ENCODE data around the gene INAVA.
"Not testable (repeated sequence)": the region's sequence is repeated elsewhere in the genome, so short reads cannot be mapped to it uniquely, and the experiment has no call there.

Gene INAVA

GRCh38 chr1:200899954-200900867 lies 5.5 kb downstream of the INAVA start:
- DNase-seq: no peak

DNA sequence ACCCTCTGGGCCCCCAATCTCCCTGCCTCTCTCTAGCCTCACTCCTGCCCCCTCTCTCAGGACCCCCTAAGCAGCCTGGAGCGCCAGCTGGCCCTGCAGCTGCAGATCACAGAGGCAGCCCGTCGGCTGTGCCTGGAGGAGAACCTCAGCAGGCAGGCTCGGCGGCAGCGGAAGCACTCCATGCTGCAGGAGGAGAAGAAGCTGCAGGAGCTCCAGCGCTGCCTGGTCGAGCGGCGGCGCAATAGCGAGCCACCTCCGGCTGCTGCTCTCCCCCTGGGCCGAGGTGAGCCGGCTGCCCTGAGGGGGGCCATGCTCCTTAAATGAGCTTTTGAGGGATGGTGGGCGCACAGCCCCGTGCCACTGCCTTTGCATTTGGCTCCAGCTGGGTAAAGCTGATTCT lies 6.2 kb downstream of the INAVA start:
- DNase-seq: no peak

DNA sequence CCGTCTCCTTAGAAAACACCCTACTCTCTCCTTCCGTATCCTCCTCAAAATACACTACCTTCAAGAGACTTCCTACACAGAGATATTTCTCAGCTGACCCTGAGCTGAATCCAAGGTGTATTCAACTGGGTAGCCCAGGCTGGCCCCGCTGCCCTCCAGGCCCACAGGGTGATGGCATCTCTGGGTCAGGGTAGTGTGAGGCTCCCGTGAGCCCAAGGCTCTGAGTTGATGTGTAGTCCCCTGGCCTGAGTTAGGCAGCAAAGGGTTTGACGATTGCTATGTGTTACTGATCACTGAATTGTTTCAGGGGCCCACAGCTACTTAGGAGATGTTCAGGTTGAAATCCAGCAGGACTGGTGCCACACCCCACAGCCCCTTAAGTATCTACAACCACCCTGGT lies 6.7 kb downstream of the INAVA start:
- DNase-seq: no peak

- DNase-seq: no peak
Measured at GRCh38 chr1:200901796-200902444, 7.2 kb downstream of the INAVA start.

- no peak for DNase-seq
Measured at GRCh38 chr1:200903793-200904192, 9.1 kb downstream of the INAVA start.

- no peak for DNase-seq
Measured at GRCh38 chr1:200904772-200905171, 10.1 kb downstream of the INAVA start.

- DNase-seq: no peak
Measured at GRCh38 chr1:200905411-200906052, 10.8 kb downstream of the INAVA start.

DNA sequence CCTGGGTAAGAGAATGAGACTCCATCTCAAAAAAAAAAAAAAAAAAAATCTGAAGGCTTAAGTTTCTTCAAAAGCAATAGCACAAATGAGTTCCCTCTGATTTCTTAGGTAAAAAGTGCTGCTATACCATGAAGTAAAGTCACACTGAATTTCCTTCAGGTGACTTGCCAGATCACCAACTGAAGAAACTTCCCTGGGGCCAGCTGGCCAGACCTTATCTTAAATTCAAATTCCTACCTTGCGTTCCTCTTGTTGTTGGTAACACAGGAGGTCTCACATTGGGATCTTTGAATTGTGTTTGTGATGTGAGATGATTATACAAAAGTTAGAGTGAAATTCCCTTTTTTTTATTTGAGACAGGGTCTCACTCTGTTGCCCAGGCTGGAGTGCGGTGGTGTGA lies 11.8 kb downstream of the INAVA start:
- no peak for DNase-seq

DNA sequence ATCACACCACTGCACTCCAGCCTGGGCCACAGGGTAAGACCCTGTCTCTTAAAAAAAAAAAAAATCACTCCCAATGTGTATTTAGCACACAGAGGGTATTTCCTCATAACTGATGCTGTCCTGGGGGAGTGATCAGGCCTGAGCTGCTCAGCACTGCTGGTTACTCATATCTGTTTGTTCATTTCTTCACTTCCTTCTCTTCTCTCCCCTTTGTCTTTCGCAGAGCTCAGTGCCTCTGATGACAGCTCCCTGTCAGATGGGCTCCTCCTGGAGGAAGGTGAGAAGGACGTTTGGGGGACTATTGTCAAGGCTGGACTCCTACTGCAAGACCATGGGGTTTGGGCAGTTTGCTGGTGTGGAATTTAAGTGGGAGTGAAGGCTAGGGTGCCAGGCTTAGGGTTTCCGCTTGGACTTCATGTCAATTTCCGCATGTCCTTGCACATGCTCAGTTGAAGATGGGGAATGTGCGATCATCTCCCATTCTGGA lies 13.0 kb downstream of the INAVA start:
- DNase-seq: no peak

- no peak for DNase-seq
Measured at GRCh38 chr1:200908191-200908868, 13.6 kb downstream of the INAVA start.

DNA sequence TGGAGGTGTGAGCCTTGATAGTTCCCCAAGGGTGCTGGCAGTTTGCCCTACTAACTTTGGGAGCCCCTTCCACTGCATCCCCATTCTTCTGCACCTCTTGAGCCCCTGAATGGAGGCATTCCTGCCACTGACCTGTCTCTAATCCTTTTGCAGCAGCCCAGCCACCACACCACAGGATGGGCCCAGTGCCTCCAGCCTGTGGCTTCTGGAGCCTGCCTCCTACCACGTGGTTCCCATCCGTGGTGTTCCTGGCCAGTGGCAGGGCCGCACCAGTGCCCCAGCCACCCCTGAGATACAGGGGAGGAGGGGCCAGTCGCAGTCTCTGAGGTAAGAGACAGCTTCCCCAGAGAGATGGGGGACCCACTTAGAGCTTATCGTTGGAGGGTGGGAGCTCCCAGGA lies 14.4 kb downstream of the INAVA start:
- no peak for DNase-seq

- no peak for DNase-seq
Measured at GRCh38 chr1:200909757-200910239, 15.1 kb downstream of the INAVA start.

- DNase-seq: no peak
Measured at GRCh38 chr1:200911361-200911760, 16.7 kb downstream of the INAVA start.

DNA sequence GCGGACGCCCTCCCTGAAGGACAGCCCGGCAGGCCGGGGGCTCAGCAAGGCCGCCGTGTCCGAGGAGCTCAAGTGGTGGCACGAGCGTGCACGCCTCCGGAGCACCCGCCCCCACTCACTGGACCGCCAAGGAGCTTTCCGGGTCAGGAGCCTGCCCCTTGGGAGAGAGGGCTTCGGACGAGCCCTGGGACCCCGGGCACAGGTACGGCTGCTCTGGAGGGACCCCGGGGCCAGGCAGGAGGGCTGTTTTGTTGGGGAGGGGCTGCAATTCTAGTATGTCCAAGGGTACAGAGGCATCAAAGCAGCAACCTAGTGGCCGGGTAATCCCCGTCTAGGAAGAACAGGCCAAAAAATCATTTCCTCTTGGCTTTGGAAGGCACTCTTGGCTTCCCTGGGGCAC lies 17.2 kb downstream of the INAVA start:
- DNase-seq: not testable (repeated sequence)

DNA sequence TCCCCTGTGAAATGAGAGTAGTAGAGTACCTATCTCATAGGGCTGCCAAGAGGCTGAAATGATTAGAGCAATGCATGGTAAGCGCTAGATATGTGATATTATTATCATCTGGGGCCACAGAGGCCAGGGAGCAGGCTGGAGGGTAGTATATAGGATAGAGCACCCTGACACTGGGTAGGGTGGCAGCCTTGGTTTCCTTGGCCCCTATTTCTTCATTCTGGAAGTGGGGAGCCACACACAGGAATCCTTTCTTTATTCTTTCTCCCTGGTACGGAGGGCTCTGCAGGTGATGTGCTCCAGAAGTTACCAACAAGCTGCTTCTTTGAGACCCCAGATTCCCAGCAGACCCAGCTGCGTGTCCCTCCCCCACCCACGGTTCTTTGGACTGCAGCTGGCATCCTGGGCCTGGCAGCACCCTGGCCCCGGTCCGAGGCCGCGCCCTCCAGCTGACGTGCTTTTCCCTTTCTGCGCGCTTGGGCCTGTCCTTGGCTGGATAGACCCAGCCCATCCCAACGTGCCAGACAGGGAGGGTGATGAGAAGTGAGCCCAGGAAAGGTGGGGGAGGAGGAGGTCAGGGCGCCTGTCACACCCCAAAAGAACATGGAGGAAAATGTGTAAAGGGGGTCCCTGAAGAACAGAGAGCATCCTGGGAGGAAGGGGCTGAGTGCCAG lies 18.2 kb downstream of the INAVA start:
- DNase-seq: no peak

DNA sequence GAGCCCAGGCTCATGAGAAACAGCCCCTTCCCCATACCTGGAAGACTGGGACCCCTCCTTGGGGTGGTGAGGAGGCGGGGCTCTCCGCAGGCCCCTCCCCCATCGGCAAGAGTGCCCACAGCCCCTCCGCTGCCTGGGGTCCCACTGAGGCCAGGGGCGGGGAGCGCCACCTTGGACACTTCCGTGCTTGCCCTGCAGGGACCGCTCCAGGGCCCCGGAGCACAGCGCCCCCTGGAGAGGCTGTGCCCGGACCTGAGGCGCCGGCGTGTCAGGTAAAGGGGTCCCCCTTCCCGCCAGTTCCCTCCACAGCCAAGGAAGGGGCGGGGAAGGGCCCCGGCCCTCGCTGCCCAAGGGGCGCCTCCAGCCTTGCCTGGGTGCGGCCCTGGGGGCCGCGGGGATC lies 21.5 kb downstream of the INAVA start:
- DNase-seq: no peak

- no peak for DNase-seq
Measured at GRCh38 chr1:200916681-200917080, 22.0 kb downstream of the INAVA start.

- no peak for DNase-seq
Measured at GRCh38 chr1:200917291-200917817, 22.7 kb downstream of the INAVA start.

DNA sequence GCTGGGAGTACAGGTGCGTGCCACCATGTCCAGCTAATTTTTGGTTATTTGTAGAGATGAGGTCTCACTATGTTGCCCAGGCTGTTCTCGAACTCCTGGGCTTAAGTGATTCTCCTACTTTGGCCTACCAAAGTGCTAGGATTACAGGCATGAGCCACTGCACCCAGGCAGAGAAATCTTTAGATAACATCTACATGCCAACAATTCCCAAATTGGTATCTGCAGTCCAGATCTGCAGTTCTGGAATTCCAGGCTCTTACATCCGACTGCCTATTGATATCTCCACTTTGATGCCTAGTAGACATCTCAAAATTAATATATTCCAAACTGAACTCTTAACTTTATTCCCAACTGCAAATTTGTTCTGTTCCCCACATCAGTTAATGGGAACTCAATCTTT lies 23.3 kb downstream of the INAVA start:
- no peak for DNase-seq

GRCh38 chr1:200919386-200919785 lies 24.7 kb downstream of the INAVA start:
- no peak for DNase-seq

- DNase-seq: no peak
Measured at GRCh38 chr1:200921571-200922110, 26.9 kb downstream of the INAVA start.

- no peak for DNase-seq
Measured at GRCh38 chr1:200922406-200922805, 27.7 kb downstream of the INAVA start.
